Stimulated activated naive CD4-positive, alpha-beta T cell treated with Interleukin-2 at 50 U/mL for 16 hours (primary cell): ENCODE data around the gene EBF4.
A peak's percentile ranks its signal among the peaks of the same experiment; 100 is the strongest.

Source experiments
- DNase-seq: peaks from one replicate; lab custom pipeline; 2025; lab: John Stamatoyannopoulos, UW

EBF4 gene

GRCh38 chr20:2692036-2692885, at the start of gene EBF4:
Gene EBF4 (plus strand): TSS chr20:2692780. CDS start chr20:2693646, 866 bp downstream.
- peak; percentile 5 for DNase-seq

- no peak for DNase-seq
These were observed 48.9 kb upstream of the EBF4 start for GRCh38 chr20:2643708-2644107.

- DNase-seq, result peak; percentile 88
These were observed 40.5 kb upstream of the EBF4 start, which contains the start of gene NOP56 for GRCh38 chr20:2651772-2652723. Gene NOP56 (plus strand): TSS chr20:2652632. CDS start chr20:2652661, 29 bp downstream.

GRCh38 chr20:2652724-2653555, 39.6 kb upstream of the EBF4 start:
- peak; percentile 73 for DNase-seq

GRCh38 chr20:2653556-2654383, 38.8 kb upstream of the EBF4 start:
- DNase-seq, result no peak

GRCh38 chr20:2654384-2654822, 38.2 kb upstream of the EBF4 start:
- no peak for DNase-seq

GRCh38 chr20:2654831-2655230, 37.7 kb upstream of the EBF4 start:
- DNase-seq, result no peak

- no peak for DNase-seq
These were observed 37.1 kb upstream of the EBF4 start for GRCh38 chr20:2655331-2656116.

GRCh38 chr20:2656471-2657117, 36.0 kb upstream of the EBF4 start:
- no peak for DNase-seq

- DNase-seq, result no peak
These were observed 35.3 kb upstream of the EBF4 start for GRCh38 chr20:2657241-2657640.

GRCh38 chr20:2657674-2658073, 34.9 kb upstream of the EBF4 start:
- DNase-seq, result no peak

- DNase-seq, result no peak
These were observed 33.9 kb upstream of the EBF4 start for GRCh38 chr20:2658414-2659354.

GRCh38 chr20:2659547-2659946, 33.0 kb upstream of the EBF4 start:
- DNase-seq, result no peak

- no peak for DNase-seq
These were observed 29.2 kb upstream of the EBF4 start for GRCh38 chr20:2663364-2663886.

GRCh38 chr20:2663887-2664719, 28.5 kb upstream of the EBF4 start, which contains the start of gene IDH3B:
Gene IDH3B (minus strand): TSS chr20:2664216. CDS start chr20:2664188, 28 bp downstream.
- DNase-seq, result peak; percentile 91

- no peak for DNase-seq
These were observed 20.6 kb upstream of the EBF4 start for GRCh38 chr20:2671977-2672376.

GRCh38 chr20:2672446-2672845, 20.1 kb upstream of the EBF4 start:
- DNase-seq, result no peak
